ENCODE results near the gene BCLAF1. TPM values are rescaled to one million over a fixed set of nuclear protein-coding genes. Genes with fewer than 3 reads are reported as not detected.

BCLAF1 gene
- total and polyA plus RNA-seq, 2 of the 8 experiments (the other 6 are each of a cell fraction or from before 2014, with no cell fraction given), result 30.5 to 230 TPM

GRCh38 chr6:136244061-136244616, 45.5 kb downstream of the BCLAF1 start:
- no peak overlapping the region for H4K8ac ChIP-seq (ENCODE audit: extremely low read depth, insufficient read depth, low read length)
- DNase-seq (ENCODE audit: low read depth in 1 of 2, low spot score in 2 of 2), result no peak
- H3K27me3 ChIP-seq (replicated peaks in 1 of 4; ENCODE audit: control insufficient read depth in 3 of 4, extremely low read depth in 1 of 4, insufficient read depth in 3 of 4, low read length in 3 of 4), result no peaks in the 10 kb centered on the region
- no peaks in the 10 kb centered on the region for H3K9me3 ChIP-seq (ENCODE audit: insufficient read depth in 2 of 2, low read depth in 1 of 2, low read length in 1 of 2)
- no peak overlapping the region for H3K18ac ChIP-seq (ENCODE audit: extremely low read depth, low read length)
- TF ChIP-seq SUZ12 (IDR thresholded peaks at IDR 0.05; ENCODE audit: low read length), result no peak
- no peak for TF ChIP-seq GABPA (IDR thresholded peaks at IDR 0.05; ENCODE audit: borderline replicate concordance, insufficient read depth, low read length)
- no peak for TF ChIP-seq CEBPB (IDR thresholded peaks at IDR 0.05; ENCODE audit: low read depth, low read length)
- no peak for TF ChIP-seq MAFK (IDR thresholded peaks at IDR 0.05; ENCODE audit: low read depth, low read length)
- no peak for TF ChIP-seq BACH1 (IDR thresholded peaks at IDR 0.05; ENCODE audit: low read length)
- no peak for TF ChIP-seq RAD21 (IDR thresholded peaks at IDR 0.05 in 1 of 2, conservative IDR thresholded peaks at IDR 0.05 in 1 of 2; ENCODE audit: low read depth in 2 of 2, low read length in 2 of 2)
- no peak for TF ChIP-seq JUND (IDR thresholded peaks at IDR 0.05; ENCODE audit: low read length)
- no peak for TF ChIP-seq FOSL1 (IDR thresholded peaks at IDR 0.05; ENCODE audit: insufficient read depth, low read depth, low read length)
- no peak for TF ChIP-seq JUN (IDR thresholded peaks at IDR 0.05; ENCODE audit: low read depth, low read length)
- no peak for TF ChIP-seq CTBP2 (IDR thresholded peaks at IDR 0.05; ENCODE audit: borderline replicate concordance, insufficient read depth, insufficient read length, low read length)
- TF ChIP-seq KDM4A (IDR thresholded peaks at IDR 0.05; ENCODE audit: low read depth, low read length, severe bottlenecking), result no peak
- TF ChIP-seq EP300 (IDR thresholded peaks at IDR 0.05; ENCODE audit: borderline replicate concordance in 1 of 2, low read depth in 2 of 2, low read length in 2 of 2), result no peak
- TF ChIP-seq CREB1 (IDR thresholded peaks at IDR 0.05), result no peak
- H2BK12ac ChIP-seq (ENCODE audit: low read depth, low read length), result no peak overlapping the region
- POLR2A ChIA-PET (ENCODE audit: partially characterized antibody), result interaction anchor here (0.6 to 1.1 kb wide), 2 partner anchors 10 to 418 kb away, joined by 3 read pairs; no protein-coding TSS in a partner anchor
- H4K91ac ChIP-seq (replicated peaks; ENCODE audit: insufficient read length, low read length), result no peak overlapping the region
- peaks cover 0 to 30% (median 6%) of the 10 kb centered on the region in 4 experiments; a peak in 5 of 8 replicates for H3K36me3 ChIP-seq (ENCODE audit: control insufficient read depth in 2 of 4, insufficient read depth in 4 of 4, low read length in 3 of 4)
- no peak overlapping the region for H3K4me2 ChIP-seq (ENCODE audit: insufficient read depth in 1 of 2, low read depth in 2 of 2, low read length in 2 of 2)
- H3K4me3 ChIP-seq (ENCODE audit: extremely low read depth in 1 of 4, insufficient read depth in 2 of 4, low read depth in 3 of 4, low read length in 4 of 4), result no peak overlapping the region
- no peak overlapping the region for H2AFZ ChIP-seq (ENCODE audit: low read length)
- H3K79me2 ChIP-seq (ENCODE audit: control insufficient read depth in 1 of 2, insufficient read depth in 2 of 2, low read length in 2 of 2), result peaks cover 0 to 3% of the 10 kb centered on the region in 2 experiments; a peak in 1 of 4 replicates
- no peak overlapping the region for H3K23ac ChIP-seq (ENCODE audit: insufficient read length)
- H3K14ac ChIP-seq (ENCODE audit: insufficient read length), result no peak overlapping the region
- CTCF ChIA-PET (ENCODE audit: partially characterized antibody), result interaction anchor here (3.4 kb wide), 1 partner anchor 17 kb away, joined by 12 read pairs; no protein-coding TSS in a partner anchor
- H2AK5ac ChIP-seq (ENCODE audit: low read depth, low read length), result no peak overlapping the region
- no peak overlapping the region for H3K4ac ChIP-seq (replicated peaks; ENCODE audit: insufficient read length, low read depth, low read length)
- H3K23me2 ChIP-seq (ENCODE audit: low read depth, low read length), result no peaks in the 10 kb centered on the region
- H4K20me1 ChIP-seq (replicated peaks in 1 of 2; ENCODE audit: control insufficient read depth in 1 of 2, insufficient read depth in 2 of 2, low read length in 2 of 2), result peaks cover 0 to 1% of the 10 kb centered on the region in 2 experiments
- no peaks in the 10 kb centered on the region for H3K79me1 ChIP-seq (ENCODE audit: low read depth, low read length)
- no peak for FAIRE-seq
- no peak overlapping the region for H3K27ac ChIP-seq (ENCODE audit: low read depth, low read length)
- no peak overlapping the region for H4K5ac ChIP-seq (ENCODE audit: insufficient read length, low read depth, low read length)
- H3K4me1 ChIP-seq (replicated peaks in 1 of 4; ENCODE audit: control insufficient read depth in 3 of 4, insufficient read depth in 4 of 4, low read length in 3 of 4), result no peaks in the 10 kb centered on the region; a peak in 1 of 7 replicates
- no peak overlapping the region for H2BK120ac ChIP-seq (replicated peaks; ENCODE audit: low read depth, low read length)
- H2BK20ac ChIP-seq (ENCODE audit: low read length), result no peak overlapping the region
- no peak overlapping the region for H3K9ac ChIP-seq (replicated peaks in 1 of 4; ENCODE audit: extremely low read depth in 1 of 4, low read depth in 3 of 4, low read length in 3 of 4)
- 85% methylated on average over 5 of the region's 5 CpGs; no CpG with 5 or more reads in 1 of the 2 experiments for WGBS, 2 experiments (ENCODE audit: extremely low coverage in 1 of 2, insufficient coverage in 1 of 2, insufficient read length in 1 of 2, insufficient replicate concordance in 2 of 2, low coverage in 1 of 2, low lambda C conversion rate in 2 of 2, missing lambda C conversion rate in 1 of 2)
- no peak overlapping the region for H2BK15ac ChIP-seq (ENCODE audit: low read length)
- H2BK5ac ChIP-seq (ENCODE audit: low read depth, low read length), result no peak overlapping the region
- H3K56ac ChIP-seq (replicated peaks; ENCODE audit: insufficient read length, low read depth, low read length), result no peak overlapping the region

All from H1 (cell line).